OCI-LY7 (cell line): ENCODE results near the gene RUFY3. TPM values are rescaled to one million over a fixed set of nuclear protein-coding genes. Genes with fewer than 3 reads are reported as not detected.
A peak's percentile ranks its signal among the peaks of the same experiment; 100 is the strongest.
"Not testable (repeated sequence)": the region's sequence is repeated elsewhere in the genome, so short reads cannot be mapped to it uniquely, and the experiment has no call there.

Experiments
- BruUV-seq: library from RNA; stranded (reverse); fragments of 400-500 nt; replicated peaks from 2 replicates; lab custom pipeline; 2021; lab: Mats Ljungman, UMichigan
- CTCF ChIA-PET: fragments of 300-600 bp; sonication (Branson Sonifier 250); formaldehyde crosslinking; loops from one replicate; lab custom pipeline; 2022; ENCODE audit warnings: antibody characterized with exemption; ENCODE audit not compliant: unreplicated experiment; lab: Charles Lee
- POLR2A ChIA-PET: fragments of 300-600 bp; sonication (Branson Sonifier 250); formaldehyde crosslinking; loops from one replicate; lab custom pipeline; 2022; ENCODE audit warnings: antibody characterized with exemption; lab: Charles Lee
- DNase-seq: peaks from one replicate; pipeline ENCODE4 v3.0.0-alpha.2; 2015; ENCODE audit warnings: low spot score
- H2AFZ ChIP-seq: fragments of 200-600 bp; sonication (generic), shearing (Covaris generic); 2 replicates; pipeline ENCODE4 v1.6.1; 2014; ENCODE audit warnings: mild to moderate bottlenecking, antibody characterized with exemption, low read length, moderate library complexity
- H3K27ac ChIP-seq: fragments of 200-600 bp; sonication (generic); 2 replicates; pipeline ENCODE4 v1.5.1; 2014; ENCODE audit warnings: mixed run types, low read depth, mild to moderate bottlenecking, moderate library complexity, low read length, inconsistent platforms; ENCODE audit not compliant: poor library complexity, severe bottlenecking
- H3K36me3 ChIP-seq: fragments of 200-600 bp; sonication (generic); 2 replicates; pipeline ENCODE4 v1.6.1; 2014; ENCODE audit warnings: mild to moderate bottlenecking, antibody characterized with exemption, low read length, moderate library complexity, mixed read lengths; ENCODE audit not compliant: insufficient read depth
- H3K4me1 ChIP-seq: fragments of 200-600 bp; sonication (generic); 2 replicates; pipeline ENCODE4 v1.5.1; 2014; ENCODE audit warnings: mild to moderate bottlenecking, low read length; ENCODE audit not compliant: insufficient read depth, poor library complexity, severe bottlenecking
- H3K4me2 ChIP-seq: fragments of 200-600 bp; sonication (generic); 2 replicates; pipeline ENCODE4 v1.6.1; 2014; ENCODE audit warnings: mild to moderate bottlenecking, low read length
- H3K4me3 ChIP-seq: fragments of 200-600 bp; sonication (generic); 2 replicates; pipeline ENCODE4 v1.5.1; 2014; ENCODE audit warnings: mild to moderate bottlenecking, low read depth, low read length; ENCODE audit not compliant: poor library complexity, severe bottlenecking
- H3K79me2 ChIP-seq: fragments of 200-600 bp; sonication (generic); 2 replicates; pipeline ENCODE4 v1.6.1; 2016; ENCODE audit warnings: low read depth, mild to moderate bottlenecking, low read length, moderate library complexity, mixed read lengths; ENCODE audit not compliant: insufficient read depth
- H3K9me2 ChIP-seq: fragments of 200-600 bp; sonication (generic); 2 replicates; pipeline ENCODE4 v1.6.1; 2016; ENCODE audit warnings: mild to moderate bottlenecking, low read length, mixed read lengths; ENCODE audit not compliant: insufficient read depth
- H3K9me3 ChIP-seq: fragments of 200-600 bp; sonication (generic); 2 replicates; pipeline ENCODE4 v1.6.1; 2014; ENCODE audit warnings: mild to moderate bottlenecking, mixed run types, low read length, mixed read lengths
- H4K20me1 ChIP-seq: fragments of 200-600 bp; sonication (generic); 2 replicates; pipeline ENCODE4 v1.6.1; 2014; ENCODE audit warnings: mild to moderate bottlenecking, antibody characterized with exemption, low read length, moderate library complexity, mixed read lengths; ENCODE audit not compliant: insufficient read depth
- CTCF ChIP-seq: fragments of 200-600 bp; sonication (generic); conservative IDR thresholded peaks from 2 replicates; pipeline ENCODE4 v1.5.1; 2014; ENCODE audit warnings: mild to moderate bottlenecking, antibody characterized with exemption, low read length, moderate library complexity, mixed read lengths
- EZH2phosphoT487 ChIP-seq: fragments of 200-600 bp; sonication (generic); IDR thresholded peaks from 2 replicates; pipeline ENCODE4 v1.6.1; 2018; ENCODE audit warnings: low read depth, borderline replicate concordance, mild to moderate bottlenecking, mixed run types, antibody characterized with exemption, low read length, moderate library complexity, mixed read lengths
- intact Hi-C: fragments of 100-400 bp; cut with micrococcal nuclease; formaldehyde crosslinking; loops from one replicate; pipeline ENCODE4 v1.10.0; 2022; ENCODE audit not compliant: unreplicated experiment
- total RNA-seq, 2 experiments: library from RNA; depleted of rRNA in 1 of 2; stranded (reverse); fragments of >200 nt in 1 of 2; shearing (Covaris generic) in 1 of 2; gene quantifications; 2 replicates each; pipeline ENCODE4 v1.2.3, GENCODE V29; 2014 to 2022

Gene RUFY3
- total RNA-seq, 2 experiments from 2014 or later = 36.4 to 52.2 TPM

- H3K9me2 ChIP-seq = no peaks in the 10 kb centered on the region
- H3K4me2 ChIP-seq = peak overlapping the region; percentile 98
- H3K4me1 ChIP-seq = peaks cover 53% of the 10 kb centered on the region
- H3K27ac ChIP-seq = peak overlapping the region; percentile 75
- 0 out of 2 replicates have a peak, but pooled peaks have one; percentile 24 for TF ChIP-seq CTCF
- no peak for TF ChIP-seq EZH2phosphoT487
- no peaks in the 10 kb centered on the region for H3K9me3 ChIP-seq
- H3K4me3 ChIP-seq = peak overlapping the region; percentile 63
- intact Hi-C loops = loop anchor here (1.0 to 10.0 kb wide), 3 partner anchors 20 to 190 kb away; no protein-coding TSS in a partner anchor
- peak overlapping the region; percentile 67 for H2AFZ ChIP-seq
- H3K36me3 ChIP-seq = no peaks in the 10 kb centered on the region
- peaks cover 12% of the 10 kb centered on the region; the same call in 1 of the 2 replicates for H3K79me2 ChIP-seq
- ChIA-PET CTCF (interaction anchor here (0.7 to 2.8 kb wide), 8 partner anchors 9 to 185 kb away, joined by 3 to 18 read pairs (median 4); no protein-coding TSS in a partner anchor), POLR2A (interaction anchor here (0.6 to 4.8 kb wide), 35 partner anchors 8 to 706 kb away, joined by 3 to 44 read pairs (median 4); partner anchors contain the start of genes GRSF1, JCHAIN, RUFY3 and UTP3)
- TSS peak; percentile 44 for BruUV-seq
- peak; percentile 55 for DNase-seq
- H4K20me1 ChIP-seq = peaks cover 4% of the 10 kb centered on the region; the same call in 1 of the 2 replicates
Measured at GRCh38 chr4:70734971-70735370, 13.2 kb downstream of the RUFY3 start.

DNA sequence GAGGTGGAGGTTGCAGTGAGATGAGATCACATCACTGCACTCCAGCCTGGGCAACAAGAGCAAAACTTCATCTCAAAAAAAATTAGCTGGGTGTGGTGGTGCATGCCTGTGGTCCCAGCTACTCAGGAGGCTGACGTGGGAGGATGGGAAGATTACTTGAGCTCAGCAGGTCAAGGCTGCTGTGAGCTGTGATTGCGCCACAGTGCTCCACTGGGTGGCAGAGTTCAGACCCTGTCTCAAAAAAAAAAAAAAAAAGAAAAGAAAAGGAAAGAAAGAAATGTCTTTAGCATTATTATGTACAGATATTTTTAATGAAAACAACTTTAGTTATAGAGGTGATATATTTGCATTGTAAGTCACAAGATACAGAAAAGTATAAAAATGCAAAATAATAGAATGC, 14.2 kb downstream of the RUFY3 start:
- TF ChIP-seq CTCF = peak; percentile 78
- H3K9me2 ChIP-seq, H4K20me1 ChIP-seq, H3K27ac ChIP-seq, H3K36me3 ChIP-seq, H3K4me3 ChIP-seq, H3K9me3 ChIP-seq, BruUV-seq: not testable (repeated sequence)
- POLR2A ChIA-PET = interaction anchor here (0.6 to 4.8 kb wide), 16 partner anchors 8 to 206 kb away, joined by 3 to 44 read pairs (median 4); partner anchors contain the start of genes GRSF1, RUFY3 and UTP3
- Histone ChIP-seq H3K4me2 (peak overlapping the region; percentile 43), H3K4me1 (peaks cover 53% of the 10 kb centered on the region), H3K79me2 (peaks cover 12% of the 10 kb centered on the region; the same call in 1 of the 2 replicates), H2AFZ (peak overlapping the region; percentile 26; the same call in 1 of the 2 replicates)
- CTCF ChIA-PET = interaction anchor here (0.6 to 2.8 kb wide), 4 partner anchors 9 to 122 kb away, joined by 3 to 18 read pairs (median 4); no protein-coding TSS in a partner anchor
- peak; percentile 75 for DNase-seq
- intact Hi-C loops = loop anchor here (2.0 to 10.0 kb wide), 5 partner anchors 19 to 189 kb away; partner anchors contain the start of gene GRSF1

- intact Hi-C loops = loop anchor here (2.0 to 10.0 kb wide), 4 partner anchors 18 to 188 kb away; partner anchors contain the start of gene GRSF1
- no peaks in the 10 kb centered on the region for H3K36me3 ChIP-seq
- H3K27ac ChIP-seq = no peak overlapping the region
- no peak overlapping the region for H3K4me3 ChIP-seq
- BruUV-seq = no TSS peak
- TF ChIP-seq EZH2phosphoT487 = no peak
- no peak for TF ChIP-seq CTCF
- DNase-seq = peak; percentile 35
- CTCF ChIA-PET = interaction anchor here (1.0 kb wide), 1 partner anchor 76 kb away, joined by 3 read pairs; no protein-coding TSS in a partner anchor
- no peaks in the 10 kb centered on the region for H3K9me3 ChIP-seq
- H2AFZ ChIP-seq = peak overlapping the region; percentile 22; the same call in 1 of the 2 replicates
- peaks cover 12% of the 10 kb centered on the region; the same call in 1 of the 2 replicates for H3K79me2 ChIP-seq
- POLR2A ChIA-PET = interaction anchor here (0.6 to 4.8 kb wide), 18 partner anchors 9 to 604 kb away, joined by 3 to 44 read pairs (median 4); partner anchors contain the start of genes GRSF1, MOB1B and RUFY3
- peaks cover 4% of the 10 kb centered on the region; the same call in 1 of the 2 replicates for H4K20me1 ChIP-seq
- H3K4me2 ChIP-seq = peak overlapping the region; percentile 43
- H3K9me2 ChIP-seq = no peaks in the 10 kb centered on the region
- H3K4me1 ChIP-seq = peaks cover 45% of the 10 kb centered on the region
Measured at GRCh38 chr4:70737006-70737405, 15.2 kb downstream of the RUFY3 start.
